Lower leg skin (tissue), 4 donors: Measurements from ENCODE around the gene GMEB1. TPM values are rescaled to one million over a fixed set of nuclear protein-coding genes. Genes with fewer than 3 reads are reported as not detected.
"Not testable (repeated sequence)": the region's sequence is repeated elsewhere in the genome, so short reads cannot be mapped to it uniquely, and the experiment has no call there.

Experiments used
- DNase-seq, 2 donors: peaks; one replicate each; pipeline ENCODE4 v3.0.0-alpha.2; 2019; ENCODE audit warnings: low spot score in 2 of 2
- H3K4me3 ChIP-seq: fragments of 200-600 bp; sonication (generic); 2 replicates; pipeline ENCODE4 v1.5.1; 2017; ENCODE audit warnings: mild to moderate bottlenecking, low read depth; ENCODE audit not compliant: poor library complexity, severe bottlenecking
- CTCF ChIP-seq, 3 donors: fragments of 450-650 bp; IDR thresholded peaks; one replicate each; pipeline ENCODE4 v1.5.1; 2016; ENCODE audit warnings: antibody characterized with exemption in 3 of 3, mild to moderate bottlenecking in 3 of 3, moderate library complexity in 2 of 3
- POLR2A ChIP-seq, 2 donors: fragments of 450-650 bp; IDR thresholded peaks; one replicate each; pipeline ENCODE4 v1.6.1; 2016 to 2017; ENCODE audit warnings: antibody characterized with exemption in 2 of 2, mild to moderate bottlenecking in 1 of 2, moderate library complexity in 1 of 2
- WGBS, 2 donors: methylation state at CpG; one replicate each; pipeline ENCODE4 v1.1.5; 2018; 5-methylcytosine and 5-hydroxymethylcytosine counted together
- intact Hi-C: fragments of 100-400 bp; cut with DNase I; formaldehyde crosslinking; loops from one replicate; pipeline ENCODE4 v1.15.0; 2023; ENCODE audit warnings: low total_unique reads
- total RNA-seq, 4 donors: library from RNA; depleted of rRNA; stranded (reverse); fragments of >200 nt; gene quantifications; one replicate each; pipeline ENCODE4 v1.1.0, GENCODE V29; 2016

Gene GMEB1
- total RNA-seq, 4 donors from 2014 or later: 10.8 to 12.0 (median 11.6) TPM

- 98 to 100% methylated on average over 2 of the region's 2 CpGs for WGBS, 2 donors
- intact Hi-C loops: no loop called here
- H3K4me3 ChIP-seq: no peak overlapping the region
- DNase-seq: no peak
- TF ChIP-seq POLR2A (IDR thresholded peaks at IDR 0.05): no peak
- TF ChIP-seq CTCF (IDR thresholded peaks at IDR 0.05): no peak
Observed at GRCh38 chr1:28716336-28716735, 47.8 kb downstream of the GMEB1 start.

- no peak for DNase-seq
- no peak for TF ChIP-seq POLR2A (IDR thresholded peaks at IDR 0.05)
- no peak for TF ChIP-seq CTCF (IDR thresholded peaks at IDR 0.05)
- WGBS, 2 donors: 90 to 100% methylated on average over 1 of the region's 1 CpG
- no peak overlapping the region for H3K4me3 ChIP-seq
- intact Hi-C loops: no loop called here
Observed at GRCh38 chr1:28718166-28718565, 49.6 kb downstream of the GMEB1 start.

- no peak overlapping the region for H3K4me3 ChIP-seq
- TF ChIP-seq POLR2A (IDR thresholded peaks at IDR 0.05) (no peak), CTCF (IDR thresholded peaks at IDR 0.05) (no peak)
- DNase-seq: no peak
- intact Hi-C loops: no loop called here
- 75 to 80% methylated on average over 4 of the region's 4 CpGs for WGBS, 2 donors
Observed at GRCh38 chr1:28718586-28719331, 50.2 kb downstream of the GMEB1 start.

- TF ChIP-seq POLR2A (IDR thresholded peaks at IDR 0.05) (no peak), CTCF (IDR thresholded peaks at IDR 0.05) (no peak)
- H3K4me3 ChIP-seq: no peak overlapping the region
- intact Hi-C loops: no loop called here
- no peak for DNase-seq
Observed at GRCh38 chr1:28719332-28719619, 50.7 kb downstream of the GMEB1 start.

GRCh38 chr1:28720376-28720775, 51.8 kb downstream of the GMEB1 start:
- no peak for TF ChIP-seq POLR2A (IDR thresholded peaks at IDR 0.05)
- TF ChIP-seq CTCF (IDR thresholded peaks at IDR 0.05): no peak
- no peak overlapping the region for H3K4me3 ChIP-seq
- DNase-seq: no peak
- intact Hi-C loops: no loop called here
- WGBS, 2 donors: 67 to 72% methylated on average over 5 of the region's 5 CpGs

- intact Hi-C loops, DNase-seq, H3K4me3 ChIP-seq: not testable (repeated sequence)
- 86 to 87% methylated on average over 18 of the region's 18 CpGs for WGBS, 2 donors
Observed at GRCh38 chr1:28721927-28722326, 53.3 kb downstream of the GMEB1 start.

GRCh38 chr1:28725365-28725764, 56.8 kb downstream of the GMEB1 start:
- H3K4me3 ChIP-seq, intact Hi-C loops, DNase-seq: not testable (repeated sequence)
- WGBS, 2 donors: 93 to 96% methylated on average over 5 of the region's 5 CpGs
